GM19438 (cell line): Measurements from ENCODE around the gene ZNF37A.
"Not testable (repeated sequence)": the region's sequence is repeated elsewhere in the genome, so short reads cannot be mapped to it uniquely, and the experiment has no call there.

Source experiments
- ATAC-seq: cut with Tn5 transposase; IDR thresholded peaks from one replicate; pipeline ENCODE4 v1.9.1; 2021; ENCODE audit warnings: low read depth; ENCODE audit not compliant: unreplicated experiment

ZNF37A gene

DNA sequence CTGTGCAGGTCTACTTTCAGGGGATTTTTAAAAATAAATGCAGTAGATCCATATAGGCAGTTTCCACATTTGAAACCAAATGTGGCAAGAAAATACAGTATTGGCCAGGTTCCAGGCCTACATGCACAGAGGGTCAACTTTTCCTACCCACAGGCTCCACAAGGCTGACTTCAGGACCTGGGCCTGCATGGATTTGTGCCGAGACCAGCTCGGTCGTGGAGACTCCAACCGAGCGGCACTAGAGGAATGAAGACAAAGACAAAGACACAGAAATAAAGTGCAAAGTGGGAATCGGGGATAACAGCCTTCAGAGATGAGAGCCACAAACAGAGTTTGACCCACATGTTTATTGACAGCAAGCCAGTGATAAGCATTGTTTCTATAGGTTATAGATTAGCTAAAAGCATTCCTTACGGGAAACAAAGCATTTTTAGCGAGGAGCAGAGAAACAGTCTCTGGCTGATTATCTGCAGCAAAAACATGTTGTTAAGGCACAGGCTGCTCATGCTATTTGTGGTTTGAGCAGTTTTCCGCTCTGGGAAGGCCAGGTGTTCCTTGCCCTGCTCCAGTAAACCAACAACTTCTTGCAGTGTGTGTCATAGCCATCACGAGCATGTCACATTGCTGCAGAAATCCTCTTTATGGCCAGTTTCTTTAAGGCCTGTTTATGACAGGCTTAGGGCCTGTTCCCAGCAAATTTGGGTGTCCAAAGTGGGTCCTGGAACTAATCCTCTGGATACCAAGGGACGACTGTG is 52.6 kb downstream of the ZNF37A start:
- no peak for ATAC-seq

- no peak for ATAC-seq
Observed at GRCh38 chr10:38147686-38148085, 53.5 kb downstream of the ZNF37A start.

- not testable (repeated sequence) for ATAC-seq
Observed at GRCh38 chr10:38150891-38151463, 56.8 kb downstream of the ZNF37A start.

GRCh38 chr10:38156416-38157269 is 62.5 kb downstream of the ZNF37A start:
- ATAC-seq: no peak

GRCh38 chr10:38157270-38157685 is 63.1 kb downstream of the ZNF37A start:
- no peak for ATAC-seq

GRCh38 chr10:38159004-38159403 is 64.9 kb downstream of the ZNF37A start:
- ATAC-seq: no peak

GRCh38 chr10:38163617-38164016 is 69.5 kb downstream of the ZNF37A start:
- no peak for ATAC-seq

DNA sequence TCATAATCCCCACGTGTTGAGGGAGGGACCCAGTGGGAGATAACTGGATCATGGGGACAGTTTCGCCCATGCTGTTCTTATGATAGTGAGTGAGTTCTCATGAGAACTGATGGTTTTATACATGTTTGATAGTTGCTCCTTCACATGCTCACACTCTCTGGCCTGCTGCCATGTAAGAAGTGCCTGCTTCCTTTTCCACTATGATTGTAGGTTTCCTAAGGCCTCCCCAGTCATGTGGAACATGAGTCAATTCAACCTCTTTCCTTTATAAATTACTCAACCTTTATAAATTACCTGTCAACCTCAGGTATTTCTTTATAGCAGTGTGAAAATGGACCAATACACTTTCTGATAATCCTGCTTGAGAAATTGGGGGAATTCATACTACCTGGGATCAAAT is 80.2 kb downstream of the ZNF37A start:
- ATAC-seq: no peak

DNA sequence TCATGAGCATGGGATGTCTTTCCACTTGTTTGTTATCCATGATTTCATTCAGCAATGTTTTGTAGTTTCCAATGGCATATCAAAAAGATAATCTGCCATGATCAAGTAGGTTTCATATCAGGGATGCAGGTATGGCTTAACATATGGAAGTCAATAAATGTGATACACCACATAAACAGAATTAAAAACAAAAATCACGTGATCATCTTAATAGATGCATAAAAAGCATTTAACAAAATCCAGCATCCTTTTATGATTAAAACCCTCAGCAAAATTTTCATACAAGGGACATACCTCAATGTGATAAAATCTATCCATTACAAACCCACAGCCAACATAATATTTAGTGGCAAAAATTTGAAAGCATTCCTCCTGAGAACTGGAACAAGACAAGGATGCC is 90.3 kb downstream of the ZNF37A start:
- no peak for ATAC-seq
